NT2/D1 (cell line): ENCODE measurements around the gene PPM1L.

Experiments used
- DNase-seq: peaks from one replicate; pipeline ENCODE4 v3.0.0-alpha.2; 2011; ENCODE audit warnings: low read depth, low spot score
- H3K27me3 ChIP-seq: 2 replicates; pipeline ENCODE4 v1.6.0; 2011; ENCODE audit warnings: mild to moderate bottlenecking; ENCODE audit not compliant: insufficient read length, insufficient read depth
- H3K36me3 ChIP-seq: 2 replicates; pipeline ENCODE4 v1.6.1; 2011; ENCODE audit warnings: mild to moderate bottlenecking, low read length, mixed read lengths; ENCODE audit not compliant: insufficient read depth, insufficient read length
- H3K4me1 ChIP-seq: 2 replicates; pipeline ENCODE4 v1.5.1; 2011; ENCODE audit not compliant: insufficient read depth, insufficient read length
- H3K4me3 ChIP-seq: 2 replicates; pipeline ENCODE4 v1.5.1; 2011; ENCODE audit warnings: low read depth; ENCODE audit not compliant: insufficient read length
- H3K9ac ChIP-seq: 2 replicates; pipeline ENCODE4 v1.6.0; 2011; ENCODE audit warnings: low read depth; ENCODE audit not compliant: insufficient read length
- H3K9me3 ChIP-seq: 2 replicates; pipeline ENCODE4 v1.5.1; 2011; ENCODE audit warnings: mild to moderate bottlenecking, low read length; ENCODE audit not compliant: insufficient read depth
- SUZ12 ChIP-seq: IDR thresholded peaks from 2 replicates; pipeline ENCODE4 v1.6.1; 2011; ENCODE audit not compliant: insufficient read length, insufficient read depth; ENCODE audit errors: extremely low read depth
- YY1 ChIP-seq: IDR thresholded peaks from 2 replicates; pipeline ENCODE4 v1.6.1; 2011; ENCODE audit not compliant: insufficient read length, insufficient read depth
- ZNF274 ChIP-seq: IDR thresholded peaks from 2 replicates; pipeline ENCODE4 v1.6.1; 2011; ENCODE audit warnings: mild to moderate bottlenecking, low read depth, low read length

Gene PPM1L

GRCh38 chr3:160950542-160950941 is 194.5 kb downstream of the PPM1L start:
- Histone ChIP-seq H3K27me3 (no peaks in the 10 kb centered on the region), H3K9me3 (no peaks in the 10 kb centered on the region), H3K36me3 (no peaks in the 10 kb centered on the region), H3K4me1 (no peaks in the 10 kb centered on the region), H3K4me3 (no peak overlapping the region), H3K9ac (no peak overlapping the region)
- no peak for TF ChIP-seq SUZ12
- no peak for TF ChIP-seq YY1
- TF ChIP-seq ZNF274 = no peak
- no peak for DNase-seq

- no peak for DNase-seq
- H3K4me1 ChIP-seq = no peaks in the 10 kb centered on the region
- no peak for TF ChIP-seq SUZ12
- TF ChIP-seq ZNF274 = no peak
- TF ChIP-seq YY1 = no peak
- H3K9me3 ChIP-seq = no peaks in the 10 kb centered on the region
- H3K27me3 ChIP-seq = no peaks in the 10 kb centered on the region
- no peak overlapping the region for H3K9ac ChIP-seq
- H3K4me3 ChIP-seq = no peak overlapping the region
- H3K36me3 ChIP-seq = no peaks in the 10 kb centered on the region
Observed at GRCh38 chr3:160950954-160951353, 194.9 kb downstream of the PPM1L start.

- no peak overlapping the region for H3K4me3 ChIP-seq
Observed at GRCh38 chr3:160951642-160952487, 195.8 kb downstream of the PPM1L start.

GRCh38 chr3:160953686-160954085 is 197.7 kb downstream of the PPM1L start:
- H3K4me1 ChIP-seq = no peaks in the 10 kb centered on the region
- H3K27me3 ChIP-seq = no peaks in the 10 kb centered on the region
- no peak overlapping the region for H3K9ac ChIP-seq
- H3K36me3 ChIP-seq = no peaks in the 10 kb centered on the region
- H3K4me3 ChIP-seq = no peak overlapping the region
- H3K9me3 ChIP-seq = no peaks in the 10 kb centered on the region
- TF ChIP-seq YY1 = no peak
- no peak for TF ChIP-seq ZNF274
- TF ChIP-seq SUZ12 = no peak
- DNase-seq = no peak

More at GRCh38 chr3:160951642-160952487, 195.8 kb downstream of the PPM1L start:
- Histone ChIP-seq H3K36me3 (no peaks in the 10 kb centered on the region), H3K27me3 (no peaks in the 10 kb centered on the region), H3K4me1 (no peaks in the 10 kb centered on the region), H3K9me3 (no peaks in the 10 kb centered on the region), H3K9ac (no peak overlapping the region)
- TF ChIP-seq SUZ12 (no peak), ZNF274 (no peak), YY1 (no peak)
- no peak for DNase-seq

GRCh38 chr3:160956785-160957184 is 200.8 kb downstream of the PPM1L start:
- no peaks in the 10 kb centered on the region for H3K27me3 ChIP-seq
- H3K4me1 ChIP-seq = no peaks in the 10 kb centered on the region
- H3K36me3 ChIP-seq = no peaks in the 10 kb centered on the region
- H3K9me3 ChIP-seq = no peaks in the 10 kb centered on the region
- no peak for TF ChIP-seq YY1
- no peak for TF ChIP-seq ZNF274
- no peak for TF ChIP-seq SUZ12
- no peak overlapping the region for H3K9ac ChIP-seq
- DNase-seq = no peak
- H3K4me3 ChIP-seq = no peak overlapping the region

GRCh38 chr3:160960568-160960967 is 204.5 kb downstream of the PPM1L start:
- Histone ChIP-seq H3K4me1 (no peaks in the 10 kb centered on the region), H3K4me3 (no peak overlapping the region)

GRCh38 chr3:160963949-160964348 is 207.9 kb downstream of the PPM1L start:
- H3K9ac ChIP-seq = no peak overlapping the region
- no peaks in the 10 kb centered on the region for H3K27me3 ChIP-seq
- H3K4me3 ChIP-seq = no peak overlapping the region
- H3K9me3 ChIP-seq = no peaks in the 10 kb centered on the region
- H3K4me1 ChIP-seq = no peaks in the 10 kb centered on the region
- no peak for DNase-seq
- H3K36me3 ChIP-seq = no peaks in the 10 kb centered on the region
- TF ChIP-seq SUZ12 (no peak), YY1 (no peak), ZNF274 (no peak)

More at GRCh38 chr3:160960568-160960967, 204.5 kb downstream of the PPM1L start:
- Histone ChIP-seq H3K27me3 (no peaks in the 10 kb centered on the region), H3K36me3 (no peaks in the 10 kb centered on the region), H3K9ac (no peak overlapping the region), H3K9me3 (no peaks in the 10 kb centered on the region)
- TF ChIP-seq SUZ12 (no peak), YY1 (no peak), ZNF274 (no peak)
- DNase-seq = no peak
